Endothelial cell of umbilical vein (primary cell): Measurements from ENCODE around the gene SH3TC1. TPM values are rescaled to one million over a fixed set of nuclear protein-coding genes. Genes with fewer than 3 reads are reported as not detected.

ENCODE experiments used
- BruUV-seq: library from RNA; stranded (reverse); fragments of 400-500 nt; replicated peaks from 2 replicates; lab custom pipeline; 2021; lab: Mats Ljungman, UMichigan
- CTCF ChIA-PET: fragments of 300-600, 350-600 bp; sonication (Branson Sonifier 250); formaldehyde crosslinking; loops from one replicate; lab custom pipeline; 2021; ENCODE audit warnings: antibody characterized with exemption, inconsistent platforms; lab: Charles Lee
- POLR2A ChIA-PET: fragments of 300-600, 350-600 bp; sonication (Branson Sonifier 250); formaldehyde crosslinking; loops from one replicate; lab custom pipeline; 2021; ENCODE audit warnings: antibody characterized with exemption, inconsistent platforms; lab: Charles Lee
- DNase-seq: peaks from one replicate; pipeline ENCODE4 v3.0.0-alpha.2; 2011; ENCODE audit warnings: low read depth, low spot score
- FAIRE-seq: peaks from 2 replicates; lab custom pipeline; 2011; peaks lifted over from hg19 to GRCh38; lab: Jason Lieb, UNC
- H2AFZ ChIP-seq: 2 replicates; pipeline ENCODE4 v1.6.0; 2012; ENCODE audit warnings: low read depth, low read length, control low read depth, inconsistent platforms
- H3K27ac ChIP-seq: 2 replicates; pipeline ENCODE4 v1.5.1; 2011; ENCODE audit warnings: low read depth, mild to moderate bottlenecking, control low read depth, low read length, moderate library complexity; ENCODE audit not compliant: insufficient read depth
- H3K27me3 ChIP-seq, 2 experiments: 2 replicates each; pipeline versions ENCODE4 v1.6.0 to v1.6.1; 2011; ENCODE audit warnings: low read length in 2 of 2, mixed read lengths in 1 of 2; ENCODE audit not compliant: control insufficient read depth in 2 of 2, insufficient read depth in 2 of 2
- H3K36me3 ChIP-seq, 2 experiments: 2 replicates in 1 of 2; 3 replicates in 1 of 2; pipeline ENCODE4 v1.5.1; 2011; ENCODE audit warnings: low read length in 2 of 2, mild to moderate bottlenecking in 1 of 2, moderate library complexity in 1 of 2; ENCODE audit not compliant: control insufficient read depth in 2 of 2, insufficient read depth in 2 of 2; ENCODE audit errors: extremely low read depth in 1 of 2
- H3K4me1 ChIP-seq: 3 replicates; pipeline ENCODE4 v1.5.1; 2011; ENCODE audit warnings: mild to moderate bottlenecking, low read length; ENCODE audit not compliant: control insufficient read depth, insufficient read depth; ENCODE audit errors: extremely low read depth
- H3K4me2 ChIP-seq: 2 replicates; pipeline ENCODE4 v1.6.1; 2011; ENCODE audit warnings: low read length, control low read depth, mixed read lengths; ENCODE audit not compliant: insufficient read depth
- H3K4me3 ChIP-seq, 3 experiments: fragments of 200-600 bp in 1 of 3; sonication (generic), shearing (Covaris generic) in 1 of 3; replicated peaks in 1 of 3; 2 replicates each; pipeline ENCODE4 v1.5.1; 2011 to 2016; ENCODE audit warnings: control low read depth in 3 of 3, low read length in 3 of 3, mild to moderate bottlenecking in 2 of 3, inconsistent platforms in 1 of 3, low read depth in 1 of 3, moderate library complexity in 1 of 3; ENCODE audit not compliant: insufficient read depth in 1 of 3
- H3K79me2 ChIP-seq: 2 replicates; pipeline ENCODE4 v1.6.0; 2012; ENCODE audit warnings: low read length, inconsistent platforms; ENCODE audit not compliant: control insufficient read depth, insufficient read depth
- H3K9ac ChIP-seq: replicated peaks from 2 replicates; pipeline ENCODE3; 2011; ENCODE audit warnings: low read length, control low read depth; ENCODE audit not compliant: insufficient read depth; ENCODE audit errors: extremely low read depth
- H3K9me1 ChIP-seq: replicated peaks from 3 replicates; pipeline ENCODE4 v1.6.0; 2011; ENCODE audit warnings: mild to moderate bottlenecking, low read length; ENCODE audit not compliant: control insufficient read depth, insufficient read depth; ENCODE audit errors: extremely low read depth
- H3K9me3 ChIP-seq: replicated peaks from 2 replicates; pipeline ENCODE4 v1.5.1; 2012; ENCODE audit warnings: low read length, inconsistent platforms; ENCODE audit not compliant: control insufficient read depth, insufficient read depth
- H4K20me1 ChIP-seq: replicated peaks from 2 replicates; pipeline ENCODE3; 2011; ENCODE audit warnings: mild to moderate bottlenecking, low read length; ENCODE audit not compliant: control insufficient read depth, insufficient read depth; ENCODE audit errors: extremely low read depth
- CTCF ChIP-seq, 2 donors: IDR thresholded peaks; 1 replicate in 1 of 2; 2 replicates in 1 of 2; pipeline ENCODE4 v1.5.1; 2011; ENCODE audit warnings: low read length in 2 of 2, mild to moderate bottlenecking in 2 of 2, moderate library complexity in 2 of 2, control low read depth in 1 of 2, inconsistent platforms in 1 of 2, low read depth in 1 of 2; ENCODE audit not compliant: insufficient read depth in 1 of 2; ENCODE audit errors: extremely low read depth in 1 of 2
- EZH2 ChIP-seq: IDR thresholded peaks from 2 replicates; pipeline ENCODE4 v1.6.1; 2012; ENCODE audit warnings: borderline replicate concordance, low read depth, mild to moderate bottlenecking, moderate library complexity, low read length, inconsistent platforms; ENCODE audit not compliant: severe bottlenecking
- FOS ChIP-seq: IDR thresholded peaks from 2 replicates; pipeline ENCODE4 v1.6.1; 2011; ENCODE audit warnings: mild to moderate bottlenecking, low read length, moderate library complexity, borderline replicate concordance; ENCODE audit not compliant: insufficient read depth
- GATA2 ChIP-seq: IDR thresholded peaks from 2 replicates; pipeline ENCODE4 v1.7.0; 2011; ENCODE audit warnings: low read depth, mild to moderate bottlenecking, moderate library complexity, mixed read lengths, low read length; ENCODE audit not compliant: insufficient read length, insufficient read depth
- JUN ChIP-seq: IDR thresholded peaks from 2 replicates; pipeline ENCODE4 v1.6.1; 2011; ENCODE audit warnings: borderline replicate concordance, low read depth; ENCODE audit not compliant: insufficient read length, insufficient read depth
- MYC ChIP-seq: IDR thresholded peaks from one replicate; pipeline ENCODE4 v1.6.1; 2011; ENCODE audit warnings: mild to moderate bottlenecking, low read depth, low read length
- POLR2A ChIP-seq: IDR thresholded peaks from 2 replicates; pipeline ENCODE4 v1.6.1; 2012; ENCODE audit warnings: low read depth, mild to moderate bottlenecking, control low read depth, low read length
- POLR2AphosphoS5 ChIP-seq: IDR thresholded peaks from 2 replicates; pipeline ENCODE4 v1.6.1; 2012; ENCODE audit warnings: low read depth, mild to moderate bottlenecking, control low read depth, low read length, moderate library complexity; ENCODE audit not compliant: insufficient read depth
- dilution Hi-C: fragments of 300-500 bp; cut with MboI; formaldehyde crosslinking; loops from one replicate; pipeline ENCODE4 v1.15.0; 2019; ENCODE audit warnings: low sequenced_read_pairs; ENCODE audit not compliant: extremely low pct_ligation_motif_present
- intact Hi-C: fragments of 100-400 bp; cut with micrococcal nuclease; formaldehyde crosslinking; loops from one replicate; pipeline ENCODE4 v1.10.0; 2022
- polyA plus RNA-seq, 4 experiments: library from polyadenylated mRNA; depleted of rRNA in 3 of 4; stranded (reverse) in 3 of 4; unstranded in 1 of 4; fragments of >200 nt; gene quantifications; 2 replicates each; pipeline versions ENCODE4 v1.2.1 to v1.2.3, GENCODE V29; 2011 to 2012; ENCODE audit warnings: missing spikeins in 1 of 4
- total RNA-seq: library from RNA; stranded (reverse); gene quantifications from 2 replicates; pipeline ENCODE4 v1.2.3, GENCODE V29; 2021
- TF ChIP-seq, protein P1 (sequence below): IDR thresholded peaks from 2 replicates; pipeline ENCODE4 v1.6.1; 2011; ENCODE audit not compliant: insufficient read depth, insufficient read length

Gene SH3TC1
- total and polyA plus RNA-seq, 2 donors (not counting 3 experiments of a cell fraction or from before 2014, with no cell fraction given): 96.5 to 192 TPM

GRCh38 chr4:8224975-8225625 lies 26.0 kb downstream of the SH3TC1 start:
- ChIA-PET POLR2A (no interaction called here), CTCF (interaction anchor here (3.3 kb wide), 1 partner anchor 49 kb away, joined by 24 read pairs; no protein-coding TSS in a partner anchor)
- BruUV-seq: no TSS peak
- DNase-seq (no peak), FAIRE-seq (no peak)
- peaks cover 6% of the 10 kb centered on the region for H3K79me2 ChIP-seq
- no peak overlapping the region for H2AFZ ChIP-seq
- H3K9ac ChIP-seq: no peak overlapping the region
- H3K27ac ChIP-seq: no peak overlapping the region
- no peak overlapping the region for H3K4me3 ChIP-seq
- H3K27me3 ChIP-seq: no peaks in the 10 kb centered on the region
- dilution Hi-C loops (no loop called here), intact Hi-C loops (no loop called here)
- peaks cover 35 to 80% of the 10 kb centered on the region in 2 experiments for H3K36me3 ChIP-seq
- no peaks in the 10 kb centered on the region for H3K9me3 ChIP-seq
- TF ChIP-seq FOS (no peak), POLR2AphosphoS5 (no peak), POLR2A (no peak), MYC (no peak), CTCF (IDR thresholded peaks at IDR 0.05; ENCODE audit: extremely low read depth in 1 of 2, insufficient read depth in 1 of 2, low read depth in 1 of 2, low read length in 2 of 2) (no peak), GATA2 (no peak), EZH2 (no peak), JUN (no peak)
- TF ChIP-seq, protein P1, sequence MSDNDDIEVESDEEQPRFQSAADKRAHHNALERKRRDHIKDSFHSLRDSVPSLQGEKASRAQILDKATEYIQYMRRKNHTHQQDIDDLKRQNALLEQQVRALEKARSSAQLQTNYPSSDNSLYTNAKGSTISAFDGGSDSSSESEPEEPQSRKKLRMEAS: no peak
- H3K4me2 ChIP-seq: no peak overlapping the region
- H3K4me1 ChIP-seq: peaks cover 6% of the 10 kb centered on the region
- no peaks in the 10 kb centered on the region for H3K9me1 ChIP-seq
- H4K20me1 ChIP-seq: no peaks in the 10 kb centered on the region
